HepG2 (cell line): Measurements from ENCODE around the gene ETFA. TPM values are rescaled to one million over a fixed set of nuclear protein-coding genes. Genes with fewer than 3 reads are reported as not detected.

Source experiments
- HIVEP1 ChIP-seq: sonication (generic); formaldehyde crosslinking; IDR thresholded peaks from 2 replicates; pipeline ENCODE4 v1.4.0; 2020; ENCODE audit warnings: mild to moderate bottlenecking, missing genetic modification reagents
- IKZF4 ChIP-seq: sonication (generic); formaldehyde crosslinking; IDR thresholded peaks from 2 replicates; pipeline ENCODE4 v1.5.1; 2020; ENCODE audit warnings: borderline replicate concordance, mild to moderate bottlenecking, low read depth, missing genetic modification reagents; ENCODE audit errors: not compliant biosample characterization
- IRX3 ChIP-seq: sonication (generic); formaldehyde crosslinking; IDR thresholded peaks from 2 replicates; pipeline ENCODE4 v1.8.1; 2023; ENCODE audit warnings: mild to moderate bottlenecking, low read depth, missing genetic modification reagents, borderline replicate concordance
- MAFF ChIP-seq: IDR thresholded peaks from 2 replicates; pipeline ENCODE4 v1.6.1; 2011; ENCODE audit warnings: low read depth, low read length, improper control_type of control experiment
- SMAD9 ChIP-seq: sonication (generic); formaldehyde crosslinking; IDR thresholded peaks from 2 replicates; pipeline ENCODE4 v1.5.1; 2020; ENCODE audit warnings: mild to moderate bottlenecking, missing genetic modification reagents
- TBX2 ChIP-seq: sonication (generic); formaldehyde crosslinking; IDR thresholded peaks from 2 replicates; pipeline ENCODE4 v1.5.0; 2020; ENCODE audit warnings: missing genetic modification reagents, mild to moderate bottlenecking, borderline replicate concordance
- ZNF235 ChIP-seq: sonication (generic); formaldehyde crosslinking; IDR thresholded peaks from 2 replicates; pipeline ENCODE4 v1.8.1; 2023; ENCODE audit warnings: mild to moderate bottlenecking, missing genetic modification reagents, borderline replicate concordance
- ZNF562 ChIP-seq: sonication (generic); formaldehyde crosslinking; IDR thresholded peaks from 2 replicates; pipeline ENCODE4 v1.8.0; 2022; ENCODE audit warnings: missing genetic modification reagents, borderline replicate concordance
- polyA plus RNA-seq, 8 experiments: library from polyadenylated mRNA; depleted of rRNA in 3 of 8; stranded (reverse) in 7 of 8; unstranded in 1 of 8; fragments of >200 nt; fragmentation: Illumina TruSeq in 4 of 8; extraction: Trizol in 4 of 8; gene quantifications; 2 replicates each; pipeline versions ENCODE4 v1.2.1 to v1.2.3, GENCODE V29; 2011 to 2016; ENCODE audit warnings: low read depth in 4 of 8, missing spikeins in 1 of 8, mixed read lengths in 1 of 8; ENCODE audit not compliant: insufficient read depth in 1 of 8
- total RNA-seq, 5 experiments: library from RNA; depleted of rRNA; stranded (reverse); fragments of >200 nt; fragmentation: Illumina TruSeq; extraction: Trizol; gene quantifications; 2 replicates each; pipeline ENCODE4 v1.2.3, GENCODE V29; 2016; ENCODE audit warnings: low read depth in 1 of 5
- TF ChIP-seq, protein P1 (sequence below): sonication (generic); formaldehyde crosslinking; IDR thresholded peaks from 2 replicates; pipeline ENCODE4 v1.8.0; 2022; ENCODE audit warnings: missing genetic modification reagents, mild to moderate bottlenecking, moderate library complexity, borderline replicate concordance
- TF ChIP-seq, protein P2 (sequence below): sonication (generic); formaldehyde crosslinking; IDR thresholded peaks from 2 replicates; pipeline ENCODE4 v1.8.1; 2022; ENCODE audit warnings: mild to moderate bottlenecking, missing genetic modification reagents

ETFA gene
- total and polyA plus RNA-seq, 2 of the 13 experiments (the other 11 are each of a cell fraction or from before 2014, with no cell fraction given) = 291 to 396 TPM

DNA sequence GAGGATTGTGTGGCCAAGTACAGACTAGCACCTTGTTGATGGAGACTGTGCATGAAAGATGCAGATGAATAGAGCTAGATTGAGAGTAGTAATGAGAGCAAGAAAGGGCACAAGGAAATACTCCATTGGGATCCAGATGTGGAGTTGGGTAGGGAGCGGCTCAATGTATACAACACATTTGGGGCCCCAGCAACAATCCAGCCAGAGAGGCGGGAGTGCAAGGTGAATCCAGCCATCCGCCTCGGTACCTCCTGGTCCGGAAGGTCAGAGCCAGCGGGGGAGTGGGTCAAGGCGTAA lies 34.3 kb upstream of the ETFA start (continued):
- TF ChIP-seq, protein P1, sequence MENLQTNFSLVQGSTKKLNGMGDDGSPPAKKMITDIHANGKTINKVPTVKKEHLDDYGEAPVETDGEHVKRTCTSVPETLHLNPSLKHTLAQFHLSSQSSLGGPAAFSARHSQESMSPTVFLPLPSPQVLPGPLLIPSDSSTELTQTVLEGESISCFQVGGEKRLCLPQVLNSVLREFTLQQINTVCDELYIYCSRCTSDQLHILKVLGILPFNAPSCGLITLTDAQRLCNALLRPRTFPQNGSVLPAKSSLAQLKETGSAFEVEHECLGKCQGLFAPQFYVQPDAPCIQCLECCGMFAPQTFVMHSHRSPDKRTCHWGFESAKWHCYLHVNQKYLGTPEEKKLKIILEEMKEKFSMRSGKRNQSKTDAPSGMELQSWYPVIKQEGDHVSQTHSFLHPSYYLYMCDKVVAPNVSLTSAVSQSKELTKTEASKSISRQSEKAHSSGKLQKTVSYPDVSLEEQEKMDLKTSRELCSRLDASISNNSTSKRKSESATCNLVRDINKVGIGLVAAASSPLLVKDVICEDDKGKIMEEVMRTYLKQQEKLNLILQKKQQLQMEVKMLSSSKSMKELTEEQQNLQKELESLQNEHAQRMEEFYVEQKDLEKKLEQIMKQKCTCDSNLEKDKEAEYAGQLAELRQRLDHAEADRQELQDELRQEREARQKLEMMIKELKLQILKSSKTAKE (CRISPR knock-in tag) = 0 out of 2 replicates have a peak, but pooled peaks have one; percentile 20
- no peak for TF ChIP-seq IKZF4 (CRISPR knock-in tag)
- no peak for TF ChIP-seq ZNF562
- no peak for TF ChIP-seq IRX3 (CRISPR knock-in tag)
- 0 out of 2 replicates have a peak, but pooled peaks have one; percentile 8 for TF ChIP-seq TBX2
- TF ChIP-seq HIVEP1 = 0 out of 2 replicates have a peak, but pooled peaks have one; percentile 7
- no peak for TF ChIP-seq SMAD9
- peak; percentile 51; the same call in 1 of the 2 replicates for TF ChIP-seq ZNF235 (CRISPR knock-in tag)
- TF ChIP-seq, protein P2, sequence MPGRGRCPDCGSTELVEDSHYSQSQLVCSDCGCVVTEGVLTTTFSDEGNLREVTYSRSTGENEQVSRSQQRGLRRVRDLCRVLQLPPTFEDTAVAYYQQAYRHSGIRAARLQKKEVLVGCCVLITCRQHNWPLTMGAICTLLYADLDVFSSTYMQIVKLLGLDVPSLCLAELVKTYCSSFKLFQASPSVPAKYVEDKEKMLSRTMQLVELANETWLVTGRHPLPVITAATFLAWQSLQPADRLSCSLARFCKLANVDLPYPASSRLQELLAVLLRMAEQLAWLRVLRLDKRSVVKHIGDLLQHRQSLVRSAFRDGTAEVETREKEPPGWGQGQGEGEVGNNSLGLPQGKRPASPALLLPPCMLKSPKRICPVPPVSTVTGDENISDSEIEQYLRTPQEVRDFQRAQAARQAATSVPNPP = no peak
- no peak for TF ChIP-seq MAFF
